Right ventricle myocardium inferior (tissue), 1 donor: ENCODE measurements around the gene GRB2. TPM values are rescaled to one million over a fixed set of nuclear protein-coding genes. Genes with fewer than 3 reads are reported as not detected.
A peak's percentile ranks its signal among the peaks of the same experiment; 100 is the strongest.
"Not testable (repeated sequence)": the region's sequence is repeated elsewhere in the genome, so short reads cannot be mapped to it uniquely, and the experiment has no call there.

Source experiments
- ATAC-seq: fragments of 200-7000 bp; cut with Tn5 transposase; one replicate; pipeline ENCODE4 v1.9.1; 2020; ENCODE audit warnings: mild to moderate bottlenecking, moderate library complexity
- DNase-seq: peaks from one replicate; pipeline ENCODE4 v3.0.0; 2021; ENCODE audit errors: missing footprints
- intact Hi-C: fragments of 100-400 bp; cut with DNase I; formaldehyde crosslinking; loops from one replicate; pipeline ENCODE4 v1.11.0; 2022
- total RNA-seq: library from RNA; stranded (reverse); fragmentation: NEBNext Ultra II Directional; extraction: Animal tissue kit (Norgen Biotek cat#: 25700); gene quantifications from one replicate; pipeline ENCODE4 v1.2.1, GENCODE V29; 2021
- donor health status: DM: no; HTN: yes; CAD: no; lungs with severe emphysema.

The GRB2 gene
- total RNA-seq, 1 donor from 2014 or later = 59.0 TPM

DNA sequence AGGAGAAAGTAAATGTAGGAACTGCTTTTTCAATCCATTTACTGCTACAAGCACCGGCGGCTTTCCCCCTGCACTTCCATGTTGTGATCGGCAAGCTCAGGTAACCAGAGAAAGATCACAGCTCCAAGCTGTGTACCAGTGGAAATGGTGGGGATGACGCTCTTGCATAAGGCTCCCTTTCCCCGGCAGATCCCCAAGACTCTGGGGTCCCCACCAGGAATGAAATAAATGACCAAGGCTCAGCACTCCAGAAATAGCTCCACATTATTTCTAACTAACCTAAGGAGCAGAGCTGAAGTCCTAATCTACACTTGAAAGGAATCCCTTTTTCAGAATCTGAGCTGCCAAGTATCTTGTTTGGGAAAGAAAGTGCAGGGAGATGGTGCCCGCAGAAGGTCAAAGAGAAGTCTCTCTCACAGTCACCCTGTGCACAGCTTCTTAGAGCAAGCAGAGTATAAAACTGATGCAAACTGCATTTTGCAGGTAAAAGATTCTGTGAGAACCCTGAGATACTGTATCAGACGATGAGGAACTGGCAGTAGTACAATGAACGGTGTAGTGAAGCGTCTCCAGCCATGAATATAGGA, 11.1 kb downstream of the GRB2 start:
- DNase-seq (no peak), ATAC-seq (no peak)
- intact Hi-C loops = no loop called here

DNA sequence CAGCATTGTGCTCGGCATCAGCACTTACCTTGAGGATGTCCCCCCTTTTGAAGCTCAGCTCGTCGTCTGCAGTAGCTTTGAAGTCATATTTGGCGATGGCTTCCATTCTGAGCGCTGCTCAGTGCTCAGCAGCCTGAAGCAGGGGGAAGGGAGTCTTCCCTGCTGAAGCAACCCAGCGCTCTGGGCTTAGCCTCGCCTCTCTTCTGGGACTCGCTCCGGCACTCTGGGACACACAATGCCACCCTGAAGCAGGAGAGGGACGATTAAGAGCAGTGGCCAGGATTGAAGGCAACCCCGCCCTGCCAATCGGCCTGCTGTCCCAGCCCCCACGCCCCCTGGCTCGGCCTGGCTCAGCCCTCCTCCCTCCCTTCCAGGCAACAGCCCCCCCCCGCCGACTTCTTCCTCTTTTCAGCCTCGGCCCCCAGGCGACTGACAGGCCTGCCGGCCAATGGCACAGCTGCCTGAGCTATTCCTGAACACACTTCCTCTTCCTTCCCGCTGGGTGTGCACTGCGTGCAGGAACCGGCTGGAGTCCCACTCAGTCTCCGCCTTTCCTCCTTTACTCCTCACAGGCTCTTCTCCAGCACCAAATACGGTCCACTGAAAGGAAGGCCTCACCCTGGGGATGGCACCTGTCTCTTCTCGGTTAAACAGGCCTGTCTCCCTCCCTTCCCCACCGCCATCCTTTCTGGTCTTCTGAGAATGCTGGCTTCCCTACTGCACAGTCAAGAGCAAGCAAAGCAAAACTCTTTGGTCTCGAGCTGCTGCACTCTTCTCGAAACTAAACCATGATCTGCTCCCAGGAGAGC, 11.8 kb downstream of the GRB2 start:
- peak; percentile 99 for ATAC-seq
- intact Hi-C loops = no loop called here
- peak; percentile 99 for DNase-seq

- no peak for ATAC-seq
- intact Hi-C loops = no loop called here
- no peak for DNase-seq
These were observed 12.9 kb downstream of the GRB2 start for GRCh38 chr17:75392559-75392958.

GRCh38 chr17:75390982-75391381, 14.5 kb downstream of the GRB2 start:
- ATAC-seq (no peak), DNase-seq (no peak)
- intact Hi-C loops = no loop called here

DNA sequence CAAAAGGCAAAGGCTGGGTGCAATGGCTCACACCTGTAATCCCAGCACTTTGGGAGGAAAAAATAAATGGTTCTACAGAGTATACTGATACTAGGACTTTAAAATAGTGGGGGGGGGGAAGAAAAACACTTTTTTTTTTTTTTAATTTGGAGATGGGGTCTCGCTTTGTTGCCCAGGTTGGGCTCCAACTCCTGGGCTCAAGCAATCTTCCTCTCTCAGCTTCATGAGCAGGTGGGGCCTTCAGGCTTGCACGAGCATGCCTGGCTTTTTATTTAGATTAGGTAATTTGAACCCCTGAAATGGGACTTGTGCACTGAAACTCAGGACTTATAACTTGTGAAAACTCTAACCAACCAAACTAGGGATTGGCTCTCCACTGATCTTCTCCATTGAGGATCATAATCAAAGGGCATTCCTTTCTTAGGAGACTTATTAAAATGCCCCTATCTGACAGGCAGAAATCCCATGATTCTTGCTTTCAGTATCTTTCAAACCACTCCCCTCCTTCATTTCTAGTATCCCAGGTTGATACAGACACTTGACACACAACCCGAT, 16.9 kb downstream of the GRB2 start:
- intact Hi-C loops = no loop called here
- ATAC-seq = no peak

GRCh38 chr17:75387771-75388170, 17.7 kb downstream of the GRB2 start:
- no peak for DNase-seq
- no peak for ATAC-seq
- intact Hi-C loops = no loop called here

More for the DNA sequence above, 16.9 kb downstream of the GRB2 start:
- no peak for DNase-seq

GRCh38 chr17:75386430-75386829, 19.0 kb downstream of the GRB2 start:
- intact Hi-C loops = no loop called here
- no peak for ATAC-seq
- DNase-seq = no peak

DNA sequence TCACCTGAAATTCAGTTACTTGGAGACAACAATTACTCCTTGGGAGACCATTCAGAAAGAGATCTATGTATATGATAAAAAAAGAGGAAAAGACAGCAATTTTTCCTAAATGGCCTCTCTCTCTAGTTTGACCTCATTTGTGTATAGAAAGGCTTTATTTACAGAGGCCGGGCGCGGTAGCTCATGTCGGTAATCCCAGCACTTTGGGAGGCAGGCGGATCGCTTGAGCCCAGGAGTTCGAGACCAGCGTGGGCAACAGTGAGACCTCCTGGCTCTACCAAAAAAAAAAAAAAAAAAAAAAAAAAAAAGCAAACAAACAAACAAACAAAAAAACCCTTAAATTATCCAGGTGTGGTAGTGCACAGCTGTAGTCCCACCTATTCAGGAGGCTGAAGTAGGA, 20.7 kb downstream of the GRB2 start:
- ATAC-seq (no peak), DNase-seq (no peak)
- intact Hi-C loops = no loop called here

DNA sequence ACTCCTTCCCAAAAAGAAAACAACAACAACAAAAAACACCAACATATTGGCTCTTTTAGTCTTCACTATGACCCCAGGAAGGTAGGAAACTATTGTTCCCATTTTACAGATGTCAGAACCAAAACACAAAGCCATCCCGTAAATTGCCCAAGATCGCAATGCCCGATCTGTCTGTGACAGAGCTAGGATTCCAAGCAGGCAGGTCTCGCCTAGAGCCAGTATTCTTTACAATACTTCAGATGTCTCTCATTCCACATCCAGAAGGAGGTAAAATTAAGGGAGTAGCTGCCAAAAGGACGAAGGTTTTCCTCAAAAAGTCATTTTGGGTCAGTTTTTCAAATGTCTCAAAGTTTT, 21.7 kb downstream of the GRB2 start:
- DNase-seq = no peak
- ATAC-seq = no peak
- intact Hi-C loops = no loop called here

- no peak for DNase-seq
- no peak for ATAC-seq
- intact Hi-C loops = no loop called here
These were observed 24.7 kb downstream of the GRB2 start for GRCh38 chr17:75380750-75381149.

GRCh38 chr17:75380315-75380714, 25.2 kb downstream of the GRB2 start:
- intact Hi-C loops = no loop called here
- ATAC-seq = no peak
- no peak for DNase-seq

DNA sequence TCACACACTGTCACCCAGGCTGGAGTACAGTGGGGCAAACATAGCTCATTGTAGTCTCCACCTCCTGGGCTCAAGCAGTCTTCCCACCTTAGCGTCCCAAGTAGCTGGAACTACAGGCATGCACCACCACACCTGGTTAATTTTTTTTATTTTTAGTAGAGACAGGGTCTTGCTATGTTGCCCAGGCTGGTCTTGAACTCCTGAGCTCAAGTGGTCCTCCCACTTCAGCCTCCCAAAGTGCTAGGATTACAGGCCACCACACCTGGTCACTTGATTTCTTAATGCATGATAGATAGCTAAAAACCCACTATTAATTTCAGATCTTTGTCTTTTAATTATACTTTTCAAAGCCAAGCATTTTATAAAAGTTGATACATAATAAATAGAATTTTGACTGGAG, 26.1 kb downstream of the GRB2 start:
- ATAC-seq, intact Hi-C loops, DNase-seq: not testable (repeated sequence)

- intact Hi-C loops = no loop called here
These were observed 32.2 kb downstream of the GRB2 start for GRCh38 chr17:75373280-75373679.

GRCh38 chr17:75371981-75372380, 33.5 kb downstream of the GRB2 start:
- no peak for DNase-seq
- intact Hi-C loops = no loop called here
- no peak for ATAC-seq

More at GRCh38 chr17:75373280-75373679, 32.2 kb downstream of the GRB2 start:
- DNase-seq (no peak), ATAC-seq (peak; percentile 76)

DNA sequence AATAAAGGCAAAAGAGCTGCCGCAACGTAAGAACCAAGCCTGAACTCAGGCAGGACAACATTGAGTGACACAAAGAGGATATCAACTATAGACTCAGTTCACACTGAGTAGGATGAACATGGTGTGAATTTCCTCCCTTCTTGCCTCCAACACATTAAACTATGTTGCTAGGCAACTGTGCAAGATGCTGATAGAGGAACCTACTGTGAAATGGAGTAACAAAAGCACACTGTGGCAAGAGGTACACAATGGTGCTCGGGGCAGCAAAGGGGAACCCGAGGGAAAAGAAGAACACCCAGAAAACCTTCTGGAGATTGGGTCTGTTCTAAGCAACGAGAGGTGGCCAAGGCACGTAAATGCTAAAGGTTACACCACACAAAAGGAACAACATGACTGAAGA, 34.1 kb downstream of the GRB2 start:
- no peak for DNase-seq
- ATAC-seq = peak; percentile 16
- intact Hi-C loops = no loop called here

GRCh38 chr17:75370286-75370915, 35.1 kb downstream of the GRB2 start:
- intact Hi-C loops = no loop called here

DNA sequence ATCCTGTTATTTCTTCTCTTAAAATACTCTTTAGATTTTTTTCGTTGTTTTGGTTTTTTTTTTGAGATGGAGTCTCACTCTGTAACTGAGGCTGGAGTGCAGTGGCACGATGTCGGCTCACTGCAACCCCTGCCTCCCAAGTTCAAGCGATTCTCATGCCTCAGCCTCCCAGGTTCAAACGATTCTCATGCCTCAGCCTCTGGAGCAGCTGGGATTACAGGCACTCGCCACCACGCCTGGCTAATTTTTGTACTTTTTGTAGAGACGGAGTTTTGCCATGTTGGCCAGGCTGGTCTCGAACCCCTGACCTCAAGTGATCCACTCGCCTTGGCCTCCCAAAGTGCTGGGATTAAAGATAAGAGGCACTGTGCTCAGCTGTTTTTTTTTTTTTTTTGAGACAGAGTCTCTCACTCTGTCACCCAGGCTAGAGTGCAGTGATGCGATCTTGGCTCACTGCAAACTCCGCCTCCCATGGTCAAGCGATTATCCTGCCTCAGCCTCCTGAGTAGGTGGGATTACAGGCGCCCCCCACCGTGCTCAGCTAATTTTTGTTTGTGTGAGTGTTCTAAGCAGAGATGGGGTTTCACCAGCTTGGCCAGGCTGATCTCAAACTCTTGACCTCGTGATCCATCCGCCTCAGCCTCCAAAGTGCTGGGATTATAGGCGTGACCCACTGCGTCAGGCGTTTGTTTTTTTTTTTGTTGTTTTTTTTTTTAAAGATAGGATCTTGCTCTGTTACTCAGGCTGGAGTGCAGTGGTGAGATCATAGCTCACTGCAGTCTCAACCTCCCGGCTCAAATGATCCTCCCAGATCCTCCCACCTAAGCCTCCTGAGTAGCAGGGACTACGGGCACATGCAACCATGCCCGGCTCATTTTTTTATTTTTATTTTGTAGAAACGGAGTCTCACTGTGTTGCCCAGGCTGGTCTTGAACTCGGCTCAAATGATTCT, 37.4 kb downstream of the GRB2 start:
- intact Hi-C loops, DNase-seq, ATAC-seq: not testable (repeated sequence)

More at GRCh38 chr17:75370286-75370915, 35.1 kb downstream of the GRB2 start:
- ATAC-seq = peak; percentile 63
- peak; percentile 71 for DNase-seq

DNA sequence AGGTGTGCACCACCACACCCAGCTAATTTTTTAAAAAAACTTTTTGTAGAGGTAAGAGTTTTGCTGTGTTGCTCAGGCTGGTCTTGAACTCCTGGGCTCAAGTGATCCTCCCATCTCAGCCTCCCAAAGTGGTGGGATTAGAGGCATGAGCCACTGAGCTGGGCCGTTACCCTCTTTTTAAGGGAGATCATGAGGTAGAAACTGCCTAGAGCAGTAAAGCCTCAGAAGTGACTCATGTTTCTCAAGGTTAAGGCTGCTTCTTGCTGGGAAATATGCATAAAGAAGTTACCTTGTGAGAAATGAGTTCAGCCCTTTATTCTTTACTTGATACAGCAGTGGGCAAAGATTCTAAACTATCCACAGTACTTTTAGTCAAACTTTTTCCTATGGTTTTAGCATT, 38.2 kb downstream of the GRB2 start:
- intact Hi-C loops = no loop called here
- no peak for ATAC-seq
- DNase-seq = no peak

GRCh38 chr17:75366432-75366831, 39.0 kb downstream of the GRB2 start:
- ATAC-seq (no peak), DNase-seq (no peak)
- intact Hi-C loops = no loop called here
